Kidney (tissue), 14 donors: ENCODE results near the gene KPNB1. TPM values are rescaled to one million over a fixed set of nuclear protein-coding genes. Genes with fewer than 3 reads are reported as not detected.

Source experiments
- DNase-seq, 5 donors: peaks; one replicate each; pipeline ENCODE4 v3.0.0-alpha.2; 2013 to 2020
- FAIRE-seq: peaks from 2 replicates; lab custom pipeline; 2012; peaks lifted over from hg19 to GRCh38; lab: Jason Lieb, UNC
- H3K27ac ChIP-seq, 2 donors: one replicate each; pipeline ENCODE4 v1.7.0; 2013; ENCODE audit warnings: low read depth in 2 of 2, low read length in 2 of 2, inconsistent platforms in 1 of 2
- H3K27me3 ChIP-seq: one replicate; pipeline ENCODE4 v1.7.1; 2013; ENCODE audit warnings: low read length, inconsistent platforms; ENCODE audit not compliant: control insufficient read depth, insufficient read depth
- H3K36me3 ChIP-seq, 3 donors: one replicate each; pipeline versions ENCODE4 v1.7.0 to v1.7.1; 2013; ENCODE audit warnings: low read length in 3 of 3, control low read depth in 1 of 3, inconsistent platforms in 1 of 3; ENCODE audit not compliant: insufficient read depth in 3 of 3, control insufficient read depth in 2 of 3
- H3K4me1 ChIP-seq, 3 donors: one replicate each; pipeline versions ENCODE4 v1.7.0 to v1.7.1; 2013; ENCODE audit warnings: low read length in 3 of 3, inconsistent platforms in 1 of 3, low read depth in 1 of 3; ENCODE audit not compliant: control insufficient read depth in 2 of 3, insufficient read depth in 2 of 3
- H3K4me3 ChIP-seq, 3 donors: one replicate each; pipeline versions ENCODE4 v1.7.0 to v1.8.1; 2013; ENCODE audit warnings: low read length in 3 of 3, control low read depth in 1 of 3, inconsistent platforms in 1 of 3
- H3K9ac ChIP-seq, 3 donors: one replicate each; pipeline versions ENCODE4 v1.7.0 to v1.7.1; 2013; ENCODE audit warnings: low read length in 3 of 3, control low read depth in 1 of 3, inconsistent platforms in 1 of 3
- H3K9me3 ChIP-seq, 3 donors: one replicate each; pipeline versions ENCODE4 v1.7.0 to v1.7.1; 2013; ENCODE audit warnings: low read length in 3 of 3, control low read depth in 1 of 3, inconsistent platforms in 1 of 3; ENCODE audit not compliant: control insufficient read depth in 2 of 3, insufficient read depth in 1 of 3
- intact Hi-C: fragments of 100-400 bp; cut with DNase I; formaldehyde crosslinking; loops from one replicate; pipeline ENCODE4 v1.11.1; 2022
- polyA plus RNA-seq: library from polyadenylated mRNA; stranded (reverse); fragments of 350-450 nt; fragmentation: Illumina TruSeq; extraction: RNeasy Lipid Tissue Mini Kit (QIAGEN cat#74804); gene quantifications from one replicate; pipeline ENCODE4 v1.2.3, GENCODE V29; 2014; ENCODE audit warnings: low read depth, low replicate concordance; ENCODE audit not compliant: insufficient read depth
- total RNA-seq: library from RNA; stranded (reverse); fragmentation: NEBNext Ultra II Directional; extraction: Animal tissue kit (Norgen Biotek cat#: 25700); gene quantifications from one replicate; pipeline ENCODE4 v1.2.1, GENCODE V29; 2021
- TF ChIP-seq, protein P1 (sequence below): IDR thresholded peaks from 3 replicates; pipeline ENCODE4 v1.5.1; 2012; ENCODE audit warnings: mild to moderate bottlenecking, moderate library complexity, borderline replicate concordance; ENCODE audit not compliant: insufficient read depth; ENCODE audit errors: extremely low read depth
- donor health status: control.
- donor health status: control.
- donor health status: control.
- donor health status: control.
- donor health status: control.
- donor health status: DM: yes; HTN: yes; CAD: no.
- donor health status: Normal renal cell carcinoma (clear cell type).

The KPNB1 gene
- total and polyA plus RNA-seq, 2 donors from 2014 or later, result 49.1 to 220 TPM

DNA sequence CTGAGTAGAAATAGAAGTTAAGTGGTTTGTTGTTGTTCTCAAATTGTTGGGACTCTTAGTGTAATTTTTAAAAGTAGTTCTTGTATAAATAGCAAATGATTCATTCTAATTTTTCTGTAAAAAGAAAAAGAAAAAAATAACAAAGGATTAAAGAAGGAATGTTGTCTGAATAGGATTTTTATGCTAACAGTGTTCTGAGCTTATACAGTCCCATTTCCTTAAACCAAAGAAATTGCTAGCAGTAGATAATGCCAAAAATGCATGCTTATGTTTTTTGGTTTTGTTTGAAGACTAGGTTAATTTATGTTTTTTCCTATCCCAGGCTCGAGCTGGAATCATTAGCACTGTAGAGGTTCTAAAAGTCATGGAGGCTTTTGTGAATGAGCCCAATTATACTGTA lies 44.7 kb upstream of the KPNB1 start:
- no peak for FAIRE-seq
- no peak overlapping the region for H3K9ac ChIP-seq
- peaks cover 10 to 35% (median 20%) of the 10 kb centered on the region in 3 donors for H3K36me3 ChIP-seq
- H3K27me3 ChIP-seq, result no peaks in the 10 kb centered on the region
- TF ChIP-seq, protein P1, sequence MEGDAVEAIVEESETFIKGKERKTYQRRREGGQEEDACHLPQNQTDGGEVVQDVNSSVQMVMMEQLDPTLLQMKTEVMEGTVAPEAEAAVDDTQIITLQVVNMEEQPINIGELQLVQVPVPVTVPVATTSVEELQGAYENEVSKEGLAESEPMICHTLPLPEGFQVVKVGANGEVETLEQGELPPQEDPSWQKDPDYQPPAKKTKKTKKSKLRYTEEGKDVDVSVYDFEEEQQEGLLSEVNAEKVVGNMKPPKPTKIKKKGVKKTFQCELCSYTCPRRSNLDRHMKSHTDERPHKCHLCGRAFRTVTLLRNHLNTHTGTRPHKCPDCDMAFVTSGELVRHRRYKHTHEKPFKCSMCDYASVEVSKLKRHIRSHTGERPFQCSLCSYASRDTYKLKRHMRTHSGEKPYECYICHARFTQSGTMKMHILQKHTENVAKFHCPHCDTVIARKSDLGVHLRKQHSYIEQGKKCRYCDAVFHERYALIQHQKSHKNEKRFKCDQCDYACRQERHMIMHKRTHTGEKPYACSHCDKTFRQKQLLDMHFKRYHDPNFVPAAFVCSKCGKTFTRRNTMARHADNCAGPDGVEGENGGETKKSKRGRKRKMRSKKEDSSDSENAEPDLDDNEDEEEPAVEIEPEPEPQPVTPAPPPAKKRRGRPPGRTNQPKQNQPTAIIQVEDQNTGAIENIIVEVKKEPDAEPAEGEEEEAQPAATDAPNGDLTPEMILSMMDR, result no peak
- intact Hi-C loops, result no loop called here
- H3K27ac ChIP-seq, result no peak overlapping the region
- no peaks in the 10 kb centered on the region for H3K9me3 ChIP-seq
- DNase-seq, result peak in 1 of 5 donors; percentile 8
- no peak overlapping the region for H3K4me3 ChIP-seq
- no peaks in the 10 kb centered on the region for H3K4me1 ChIP-seq

DNA sequence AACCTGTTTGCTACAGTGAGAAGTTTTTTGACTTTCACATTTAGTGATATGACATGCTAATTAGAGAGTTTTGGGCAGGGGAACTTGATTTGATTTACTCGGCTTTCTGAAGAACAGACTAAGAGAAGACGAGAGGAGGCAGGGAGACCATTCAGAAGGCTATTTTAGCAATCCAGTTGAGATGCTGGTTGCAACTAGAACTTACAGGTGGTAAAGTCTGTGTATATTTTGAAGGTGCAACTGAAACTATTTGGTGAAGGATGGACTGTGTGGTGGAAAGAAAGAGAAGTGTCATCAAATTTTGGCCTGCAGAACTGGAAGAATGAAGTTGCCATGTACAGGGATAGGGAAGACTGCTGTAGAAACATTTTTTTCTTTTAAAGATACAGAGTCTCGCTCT lies 42.2 kb upstream of the KPNB1 start:
- H3K4me3 ChIP-seq, result no peak overlapping the region
- H3K36me3 ChIP-seq, result peaks cover 3 to 15% (median 8%) of the 10 kb centered on the region in 3 donors
- no peaks in the 10 kb centered on the region for H3K9me3 ChIP-seq

DNA sequence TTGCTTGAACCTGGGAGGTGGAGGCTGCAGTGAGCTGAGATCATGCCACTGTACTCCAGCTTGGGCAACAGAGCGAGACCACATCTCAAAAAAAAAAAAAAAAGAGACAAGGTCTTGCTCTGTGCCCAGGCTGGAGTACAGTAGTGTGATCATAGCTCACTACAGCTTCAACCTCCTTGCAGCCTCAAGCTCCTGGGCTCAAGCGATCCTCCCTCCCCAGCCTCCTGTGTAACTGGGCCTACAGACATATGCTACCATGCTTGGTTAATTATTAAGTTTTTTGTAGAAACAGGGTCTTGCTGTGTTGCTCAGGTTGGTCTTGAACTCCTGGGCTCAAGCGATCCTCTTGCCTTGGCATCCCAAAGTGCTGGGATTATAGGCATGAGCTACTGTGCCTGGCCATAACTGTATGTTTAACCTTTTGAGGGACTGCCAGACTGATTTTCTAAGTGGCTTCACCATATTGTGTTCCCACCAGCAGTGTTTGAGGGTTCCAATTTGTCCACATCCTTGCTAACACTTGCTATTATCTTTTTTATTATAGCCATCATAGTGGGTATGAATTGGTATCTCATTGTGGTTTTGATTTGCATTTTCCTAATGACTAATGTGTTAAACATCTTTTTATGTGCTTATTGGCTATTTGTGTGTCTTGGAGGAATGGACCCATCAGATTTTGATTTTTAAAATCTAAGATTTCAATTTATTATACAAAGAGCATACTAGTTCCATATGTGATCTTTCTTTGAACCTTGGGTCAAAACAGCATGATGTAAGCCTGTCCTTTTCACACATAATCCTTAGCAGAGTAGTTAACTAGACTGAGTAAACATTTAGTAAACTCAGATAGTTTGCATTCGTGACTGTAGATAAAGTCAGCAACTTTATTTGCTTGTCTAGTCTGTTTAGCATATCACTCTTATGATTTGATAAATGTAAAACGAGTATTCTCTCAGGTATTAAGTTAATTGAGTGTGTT lies 38.1 kb upstream of the KPNB1 start:
- intact Hi-C loops, result no loop called here
- Histone ChIP-seq H3K9me3 (no peaks in the 10 kb centered on the region), H3K4me1 (no peaks in the 10 kb centered on the region), H3K27ac (no peak overlapping the region), H3K36me3 (peaks cover 8 to 14% (median 12%) of the 10 kb centered on the region in 3 donors), H3K9ac (no peak overlapping the region), H3K27me3 (no peaks in the 10 kb centered on the region), H3K4me3 (no peak overlapping the region)
- FAIRE-seq (no peak), DNase-seq (no peak)
- TF ChIP-seq, protein P1, result no peak

More for the DNA sequence above, 42.2 kb upstream of the KPNB1 start:
- DNase-seq (no peak), FAIRE-seq (no peak)
- TF ChIP-seq, protein P1, result no peak
- Histone ChIP-seq H3K4me1 (no peaks in the 10 kb centered on the region), H3K9ac (no peak overlapping the region), H3K27ac (no peak overlapping the region), H3K27me3 (no peaks in the 10 kb centered on the region)
- intact Hi-C loops, result no loop called here
